ENCODE measurements around the gene CD2AP. TPM values are rescaled to one million over a fixed set of nuclear protein-coding genes. Genes with fewer than 3 reads are reported as not detected.

CD2AP gene
- total RNA-seq, 5 donors from 2014 or later (not counting 1 experiment from before 2014, with no cell fraction given) = 22.3 to 39.7 (median 23.6) TPM

- no peak for ATAC-seq (replicated peaks in 1 of 4)
- WGBS (ENCODE audit: insufficient coverage) = no CpG with 5 or more reads among the region's 2 CpGs
- CTCF ChIA-PET = no interaction called here
- Mint-ChIP-seq H3K27me3 (peaks cover 0 to 2% of the 10 kb centered on the region in 2 donors), H3K9me3 (no peaks in the 10 kb centered on the region), H3K4me1 (peaks cover 0 to 2% (median 0%) of the 10 kb centered on the region in 3 donors), H3K4me3 (no peak overlapping the region), H3K36me3 (no peaks in the 10 kb centered on the region), H3K27ac (no peak overlapping the region)
- no peak overlapping the region for H3K4me3 ChIP-seq (ENCODE audit: control insufficient read depth in 1 of 2, extremely low read depth in 1 of 2, low read length in 1 of 2)
- no peaks in the 10 kb centered on the region for H3K36me3 ChIP-seq (ENCODE audit: control insufficient read depth in 2 of 2, extremely low read depth in 1 of 2, insufficient read depth in 1 of 2, low read length in 1 of 2)
- H3K9me3 ChIP-seq = no peaks in the 10 kb centered on the region
- POLR2A ChIA-PET = no interaction called here
- H3K27ac ChIP-seq (ENCODE audit: low read length) = no peak overlapping the region
- H3K27me3 ChIP-seq (replicated peaks in 1 of 2; ENCODE audit: control insufficient read depth in 2 of 2, extremely low read depth in 1 of 2, insufficient read depth in 2 of 2, low read length in 1 of 2) = peaks cover 0 to 3% of the 10 kb centered on the region in 2 experiments
- no peaks in the 10 kb centered on the region for H3K4me1 ChIP-seq (ENCODE audit: control insufficient read depth in 1 of 2, extremely low read depth in 1 of 2, insufficient read depth in 2 of 2, low read length in 2 of 2)
- no peak for DNase-seq
Measured at GRCh38 chr6:47456536-47456975, 21.0 kb upstream of the CD2AP start.

GRCh38 chr6:47457370-47457769 is 20.2 kb upstream of the CD2AP start:
- no peaks in the 10 kb centered on the region for H3K36me3 Mint-ChIP-seq
- WGBS (ENCODE audit: insufficient coverage) = 100% methylated on average over 2 of the region's 2 CpGs
- DNase-seq = no peak
- ChIA-PET CTCF (no interaction called here), POLR2A (no interaction called here)
- peaks cover 0 to 2% (median 0%) of the 10 kb centered on the region in 3 donors for H3K4me1 Mint-ChIP-seq
- H3K27me3 Mint-ChIP-seq = peaks cover 0 to 2% of the 10 kb centered on the region in 2 donors
- no peak for ATAC-seq (replicated peaks in 1 of 4)
- H3K4me3 Mint-ChIP-seq = no peak overlapping the region
- no peak overlapping the region for H3K4me3 ChIP-seq (ENCODE audit: control insufficient read depth in 1 of 2, extremely low read depth in 1 of 2, low read length in 1 of 2)
- H3K27me3 ChIP-seq (replicated peaks in 1 of 2; ENCODE audit: control insufficient read depth in 2 of 2, extremely low read depth in 1 of 2, insufficient read depth in 2 of 2, low read length in 1 of 2) = peaks cover 0 to 3% of the 10 kb centered on the region in 2 experiments
- H3K27ac ChIP-seq (ENCODE audit: low read length) = no peak overlapping the region
- H3K4me1 ChIP-seq (ENCODE audit: control insufficient read depth in 1 of 2, extremely low read depth in 1 of 2, insufficient read depth in 2 of 2, low read length in 2 of 2) = no peaks in the 10 kb centered on the region
- H3K9me3 ChIP-seq = no peaks in the 10 kb centered on the region
- H3K27ac Mint-ChIP-seq = no peak overlapping the region
- H3K9me3 Mint-ChIP-seq = no peaks in the 10 kb centered on the region
- H3K36me3 ChIP-seq (ENCODE audit: control insufficient read depth in 2 of 2, extremely low read depth in 1 of 2, insufficient read depth in 1 of 2, low read length in 1 of 2) = no peaks in the 10 kb centered on the region

GRCh38 chr6:47464052-47464451 is 13.5 kb upstream of the CD2AP start:
- Mint-ChIP-seq H3K9me3 (peaks cover 0 to 3% (median 0%) of the 10 kb centered on the region in 3 donors), H3K27ac (no peak overlapping the region), H3K36me3 (no peaks in the 10 kb centered on the region), H3K4me3 (no peak overlapping the region), H3K4me1 (no peaks in the 10 kb centered on the region), H3K27me3 (peaks cover 0 to 2% of the 10 kb centered on the region in 2 donors)
- CTCF ChIA-PET = no interaction called here
- no peak overlapping the region for H3K4me3 ChIP-seq (ENCODE audit: control insufficient read depth in 1 of 2, extremely low read depth in 1 of 2, low read length in 1 of 2)
- POLR2A ChIA-PET = no interaction called here
- H3K36me3 ChIP-seq (ENCODE audit: control insufficient read depth in 2 of 2, extremely low read depth in 1 of 2, insufficient read depth in 1 of 2, low read length in 1 of 2) = no peaks in the 10 kb centered on the region
- no peaks in the 10 kb centered on the region for H3K4me1 ChIP-seq (ENCODE audit: control insufficient read depth in 1 of 2, extremely low read depth in 1 of 2, insufficient read depth in 2 of 2, low read length in 2 of 2)
- H3K27ac ChIP-seq (ENCODE audit: low read length) = no peak overlapping the region
- H3K27me3 ChIP-seq (replicated peaks in 1 of 2; ENCODE audit: control insufficient read depth in 2 of 2, extremely low read depth in 1 of 2, insufficient read depth in 2 of 2, low read length in 1 of 2) = peaks cover 0 to 5% of the 10 kb centered on the region in 2 experiments
- DNase-seq (no peak), ATAC-seq (replicated peaks in 1 of 4) (no peak)
- WGBS (ENCODE audit: insufficient coverage) = no CpG with 5 or more reads among the region's 1 CpG
- H3K9me3 ChIP-seq = no peaks in the 10 kb centered on the region

GRCh38 chr6:47465117-47465516 is 12.5 kb upstream of the CD2AP start:
- no peak overlapping the region for H3K4me3 Mint-ChIP-seq
- H3K4me3 ChIP-seq (ENCODE audit: control insufficient read depth in 1 of 2, extremely low read depth in 1 of 2, low read length in 1 of 2) = no peak overlapping the region
- no peaks in the 10 kb centered on the region for H3K9me3 ChIP-seq
- H3K4me1 ChIP-seq (ENCODE audit: control insufficient read depth in 1 of 2, extremely low read depth in 1 of 2, insufficient read depth in 2 of 2, low read length in 2 of 2) = no peaks in the 10 kb centered on the region
- ATAC-seq (replicated peaks in 1 of 4) (no peak), DNase-seq (no peak)
- H3K27ac ChIP-seq (ENCODE audit: low read length) = no peak overlapping the region
- no peak overlapping the region for H3K27ac Mint-ChIP-seq
- WGBS (ENCODE audit: insufficient coverage) = no CpG with 5 or more reads among the region's 1 CpG
- peaks cover 0 to 3% of the 10 kb centered on the region in 2 experiments for H3K27me3 ChIP-seq (replicated peaks in 1 of 2; ENCODE audit: control insufficient read depth in 2 of 2, extremely low read depth in 1 of 2, insufficient read depth in 2 of 2, low read length in 1 of 2)
- H3K36me3 Mint-ChIP-seq = no peaks in the 10 kb centered on the region
- CTCF ChIA-PET = interaction anchor here in 1 of 2 donors (0.8 kb wide), 1 partner anchor 50 kb away, joined by 3 read pairs; no protein-coding TSS in a partner anchor
- POLR2A ChIA-PET = no interaction called here
- H3K27me3 Mint-ChIP-seq = peaks cover 0 to 2% of the 10 kb centered on the region in 2 donors
- H3K36me3 ChIP-seq (ENCODE audit: control insufficient read depth in 2 of 2, extremely low read depth in 1 of 2, insufficient read depth in 1 of 2, low read length in 1 of 2) = no peaks in the 10 kb centered on the region
- H3K9me3 Mint-ChIP-seq = peaks cover 0 to 3% (median 0%) of the 10 kb centered on the region in 3 donors
- H3K4me1 Mint-ChIP-seq = no peaks in the 10 kb centered on the region

- no CpG with 5 or more reads among the region's 1 CpG for WGBS (ENCODE audit: insufficient coverage)
- H3K4me1 ChIP-seq (ENCODE audit: control insufficient read depth in 1 of 2, extremely low read depth in 1 of 2, insufficient read depth in 2 of 2, low read length in 2 of 2) = peaks cover 3 to 4% of the 10 kb centered on the region in 2 experiments
- Mint-ChIP-seq H3K4me1 (peaks cover 4 to 13% (median 5%) of the 10 kb centered on the region in 3 donors), H3K27ac (no peak overlapping the region), H3K27me3 (no peaks in the 10 kb centered on the region), H3K4me3 (no peak overlapping the region), H3K9me3 (no peaks in the 10 kb centered on the region), H3K36me3 (no peaks in the 10 kb centered on the region)
- H3K4me3 ChIP-seq (ENCODE audit: control insufficient read depth in 1 of 2, extremely low read depth in 1 of 2, low read length in 1 of 2) = no peak overlapping the region
- no peaks in the 10 kb centered on the region for H3K36me3 ChIP-seq (ENCODE audit: control insufficient read depth in 2 of 2, extremely low read depth in 1 of 2, insufficient read depth in 1 of 2, low read length in 1 of 2)
- no peaks in the 10 kb centered on the region for H3K9me3 ChIP-seq
- POLR2A ChIA-PET = no interaction called here
- CTCF ChIA-PET = no interaction called here
- no peak for ATAC-seq (replicated peaks in 1 of 4)
- DNase-seq = no peak
- H3K27me3 ChIP-seq (replicated peaks in 1 of 2; ENCODE audit: control insufficient read depth in 2 of 2, extremely low read depth in 1 of 2, insufficient read depth in 2 of 2, low read length in 1 of 2) = no peaks in the 10 kb centered on the region
- H3K27ac ChIP-seq (ENCODE audit: low read length) = no peak overlapping the region
Measured at GRCh38 chr6:47471911-47472310, 5.7 kb upstream of the CD2AP start.

- H3K4me1 Mint-ChIP-seq = peaks cover 11 to 22% (median 14%) of the 10 kb centered on the region in 3 donors
- ChIA-PET CTCF (no interaction called here), POLR2A (interaction anchor here (0.6 to 0.7 kb wide), 2 partner anchors 39 to 67 kb away, joined by 3 to 7 read pairs; no protein-coding TSS in a partner anchor)
- H3K9me3 Mint-ChIP-seq = no peaks in the 10 kb centered on the region
- H3K27me3 Mint-ChIP-seq = no peaks in the 10 kb centered on the region
- no peak for DNase-seq
- no peak overlapping the region for H3K27ac Mint-ChIP-seq
- H3K36me3 Mint-ChIP-seq = no peaks in the 10 kb centered on the region
- no peak overlapping the region for H3K4me3 Mint-ChIP-seq
- Histone ChIP-seq H3K27me3 (replicated peaks in 1 of 2; ENCODE audit: control insufficient read depth in 2 of 2, extremely low read depth in 1 of 2, insufficient read depth in 2 of 2, low read length in 1 of 2) (no peaks in the 10 kb centered on the region), H3K27ac (ENCODE audit: low read length) (no peak overlapping the region), H3K36me3 (ENCODE audit: control insufficient read depth in 2 of 2, extremely low read depth in 1 of 2, insufficient read depth in 1 of 2, low read length in 1 of 2) (no peaks in the 10 kb centered on the region), H3K9me3 (no peaks in the 10 kb centered on the region), H3K4me1 (ENCODE audit: control insufficient read depth in 1 of 2, extremely low read depth in 1 of 2, insufficient read depth in 2 of 2, low read length in 2 of 2) (peaks cover 4 to 7% of the 10 kb centered on the region in 2 experiments), H3K4me3 (ENCODE audit: control insufficient read depth in 1 of 2, extremely low read depth in 1 of 2, low read length in 1 of 2) (no peak overlapping the region)
- WGBS (ENCODE audit: insufficient coverage) = no CpG with 5 or more reads among the region's 1 CpG
- no peak for ATAC-seq (replicated peaks in 1 of 4)
Measured at GRCh38 chr6:47473791-47474346, 3.7 kb upstream of the CD2AP start.

Data from T-cell (primary cell).